HG02884 (cell line): ENCODE data around the gene HELB.

Experiments used
- ATAC-seq: cut with Tn5 transposase; IDR thresholded peaks from one replicate; pipeline ENCODE4 v1.9.1; 2021; ENCODE audit warnings: mild to moderate bottlenecking, moderate library complexity; ENCODE audit not compliant: unreplicated experiment

Gene HELB

DNA sequence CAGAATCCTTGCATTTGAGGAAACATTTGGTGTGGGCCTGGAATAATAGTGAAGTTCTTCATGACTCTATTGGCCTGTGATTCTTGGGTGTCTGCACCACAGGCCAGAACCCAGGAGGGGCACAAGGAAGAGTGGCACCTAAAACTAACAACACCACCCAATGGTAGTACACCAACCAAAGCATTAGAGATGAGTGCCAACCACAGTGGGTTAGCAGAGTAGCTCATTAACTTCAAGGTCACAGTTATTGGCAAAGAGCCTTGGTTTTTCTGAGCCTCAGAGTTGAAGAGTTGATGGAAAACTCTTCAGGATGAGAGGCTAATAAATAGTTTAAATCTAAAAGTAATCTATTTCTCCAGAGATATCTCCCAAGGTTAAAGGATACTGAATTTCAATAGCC is 57.0 kb downstream of the HELB start:
- ATAC-seq = no peak

DNA sequence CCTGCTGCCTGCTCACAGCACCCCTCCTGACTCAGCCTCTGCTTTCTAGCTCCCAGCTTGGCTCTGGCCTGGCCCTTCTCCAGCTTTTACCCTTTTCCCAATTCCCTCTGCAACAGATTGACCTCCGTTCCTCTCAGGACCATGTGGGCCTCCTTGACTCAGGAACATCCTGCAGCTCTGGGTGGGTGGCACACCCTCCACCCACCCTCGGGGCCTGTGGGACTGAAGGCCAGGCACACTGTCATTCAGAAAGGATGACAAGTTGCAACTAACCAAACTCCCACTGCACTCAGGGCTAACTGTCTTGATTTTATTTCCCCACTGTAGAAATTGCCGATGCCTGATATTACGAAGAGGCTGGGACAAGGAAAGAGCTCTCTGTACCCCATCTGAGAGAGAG is 59.4 kb downstream of the HELB start:
- no peak for ATAC-seq

DNA sequence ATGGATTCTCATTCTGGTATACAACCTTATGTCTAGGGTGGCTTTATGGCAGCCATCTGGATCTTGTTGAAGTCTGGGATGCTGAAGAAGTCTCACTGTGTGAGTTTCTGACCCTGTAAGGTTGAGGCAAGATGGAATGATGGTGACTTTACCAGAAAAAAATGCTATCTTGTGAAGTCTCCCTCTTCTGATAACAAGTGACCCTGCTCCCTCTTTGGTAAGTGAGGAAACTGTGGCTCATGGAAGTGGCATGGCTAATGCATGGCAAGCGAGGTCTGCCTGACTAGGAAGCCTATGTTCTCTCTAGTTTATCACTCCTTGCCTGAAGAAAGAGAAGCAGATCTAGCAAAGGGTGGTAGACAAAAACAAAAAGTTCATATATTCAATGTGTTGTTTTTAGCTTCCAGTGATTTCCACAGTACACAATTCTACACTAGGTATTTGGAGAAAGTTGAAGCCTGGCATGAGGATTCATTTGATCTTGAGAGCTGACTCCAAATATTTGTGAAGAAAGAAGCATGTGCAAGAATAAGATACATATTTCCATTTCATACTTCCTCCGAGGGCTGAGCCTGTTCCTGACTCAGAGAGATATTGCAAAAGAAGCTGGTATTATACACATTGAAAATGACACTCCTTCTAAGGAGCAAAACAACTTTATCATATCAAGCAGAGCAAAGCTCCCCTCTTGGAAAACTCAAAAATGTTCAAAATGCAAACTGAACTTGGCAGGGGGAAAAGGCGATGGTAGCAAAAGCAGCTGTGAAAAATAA is 63.6 kb downstream of the HELB start:
- ATAC-seq = no peak

DNA sequence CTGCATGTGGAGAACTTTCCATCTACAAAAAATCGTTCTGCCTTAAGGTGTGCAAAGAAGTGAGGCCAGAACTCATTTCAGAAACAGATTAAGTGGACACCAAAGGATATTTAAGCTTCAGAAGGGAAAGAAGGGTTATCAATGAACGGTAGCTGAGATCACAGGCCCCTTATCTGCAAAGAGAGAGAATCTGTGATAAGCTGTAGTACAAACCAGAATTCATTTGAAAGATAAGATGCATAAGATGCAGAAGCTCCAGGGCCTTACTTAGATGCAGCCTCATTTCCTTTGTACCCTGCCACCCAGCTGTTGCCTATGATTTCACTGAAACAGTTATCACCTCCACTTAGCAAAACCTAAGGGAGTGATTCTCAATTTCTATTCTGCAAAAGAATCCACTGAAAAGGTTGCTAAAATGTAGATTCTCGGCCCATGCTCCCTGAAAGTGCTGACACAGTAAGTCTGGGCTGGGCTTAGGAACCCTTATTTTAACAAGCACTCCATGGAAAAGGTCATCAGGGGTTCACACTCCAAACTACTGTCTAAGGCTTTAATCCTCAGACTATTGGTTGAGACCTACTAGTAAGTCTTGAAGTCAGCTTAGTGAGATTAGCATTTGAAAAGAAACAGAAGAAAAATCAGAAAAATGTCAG is 64.8 kb downstream of the HELB start:
- ATAC-seq = no peak

DNA sequence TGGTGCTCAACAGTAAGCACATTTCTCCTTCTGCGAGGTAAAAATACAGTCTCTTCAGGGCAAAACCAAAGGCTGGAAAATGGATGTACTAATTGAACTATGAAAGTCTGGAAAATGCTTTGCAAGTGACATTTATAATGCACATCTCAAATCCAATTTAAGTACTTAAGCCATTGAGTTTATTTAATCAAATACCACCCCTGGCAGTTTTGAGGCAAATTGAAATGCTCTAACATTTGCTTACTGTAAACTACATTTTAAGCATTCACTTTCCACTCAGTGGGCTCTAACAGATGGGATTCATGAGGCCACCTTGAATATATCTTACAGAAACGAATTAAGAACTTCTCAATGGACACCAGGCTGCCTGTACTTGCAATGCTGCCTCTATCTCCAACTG is 69.7 kb downstream of the HELB start:
- ATAC-seq = no peak

DNA sequence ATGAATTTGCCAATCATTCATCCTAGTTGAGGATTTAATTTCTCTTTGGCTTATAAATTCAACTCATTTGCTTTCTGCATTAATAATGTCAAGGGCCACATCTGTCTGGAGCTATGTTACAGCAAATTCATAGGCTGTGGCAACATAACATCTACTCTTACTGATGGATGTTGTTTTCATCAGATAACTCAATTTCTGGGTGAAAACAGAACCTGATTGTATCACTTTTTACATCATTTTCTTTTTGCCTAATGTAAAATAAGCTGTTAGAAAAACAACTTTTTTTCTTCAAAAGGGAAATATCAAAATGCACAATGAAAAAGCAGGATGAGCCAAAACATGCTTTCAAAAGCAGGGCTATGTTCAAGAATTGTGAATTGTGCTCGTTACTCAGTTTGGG is 73.3 kb downstream of the HELB start:
- no peak for ATAC-seq

DNA sequence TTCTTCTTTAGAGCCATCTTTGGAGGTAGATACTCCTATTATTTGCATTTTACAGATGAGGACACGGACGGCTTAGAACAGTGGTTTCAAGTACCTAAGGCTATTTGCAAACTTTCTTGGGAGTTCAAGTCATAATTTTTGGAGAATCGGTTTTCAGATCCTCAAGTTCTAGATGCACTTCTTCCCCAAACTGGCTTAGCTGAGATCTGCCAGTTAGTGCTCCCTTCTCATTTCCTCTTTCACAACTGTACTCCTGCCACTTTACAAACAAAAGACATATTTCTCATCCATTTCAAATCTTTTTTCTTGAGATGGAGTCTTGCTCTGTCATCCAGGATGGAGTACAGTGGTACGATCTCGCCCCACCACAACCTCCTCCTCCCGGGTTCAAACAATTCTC is 77.3 kb downstream of the HELB start:
- no peak for ATAC-seq

DNA sequence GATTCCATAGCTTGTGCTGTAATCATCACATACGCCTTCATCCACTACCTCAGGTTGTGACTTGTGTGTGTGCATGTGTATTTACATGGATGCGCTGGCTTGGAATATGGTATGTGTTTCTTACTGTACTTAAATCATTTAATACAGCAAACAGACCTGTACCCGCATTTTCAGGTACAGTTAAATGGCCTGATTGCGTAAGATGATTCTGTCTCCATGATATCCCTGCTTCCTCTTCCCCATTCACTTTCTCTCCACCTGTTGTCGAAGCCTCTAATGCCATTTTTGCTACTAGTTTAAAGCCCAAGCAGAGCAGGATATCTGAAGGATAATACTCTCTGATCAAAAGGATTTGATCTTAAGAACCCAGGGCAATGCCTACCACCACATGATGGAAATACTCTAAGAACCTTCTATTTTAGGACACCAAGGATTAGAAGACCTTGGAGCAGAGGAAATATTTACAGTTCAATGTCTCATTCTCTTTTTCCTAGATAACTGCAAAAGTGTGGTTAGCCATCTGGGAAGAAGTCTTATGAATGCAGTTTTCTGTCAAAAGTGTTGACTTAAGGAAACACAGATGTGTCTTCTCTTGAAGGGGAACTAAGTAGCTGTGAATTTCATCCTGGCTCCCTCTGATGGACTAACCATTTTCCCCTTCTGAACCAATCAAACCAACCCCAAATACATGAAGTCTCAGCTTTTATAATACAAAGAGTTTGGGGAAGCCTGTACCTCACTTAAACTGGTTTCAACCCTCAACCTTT is 78.7 kb downstream of the HELB start:
- ATAC-seq = no peak

DNA sequence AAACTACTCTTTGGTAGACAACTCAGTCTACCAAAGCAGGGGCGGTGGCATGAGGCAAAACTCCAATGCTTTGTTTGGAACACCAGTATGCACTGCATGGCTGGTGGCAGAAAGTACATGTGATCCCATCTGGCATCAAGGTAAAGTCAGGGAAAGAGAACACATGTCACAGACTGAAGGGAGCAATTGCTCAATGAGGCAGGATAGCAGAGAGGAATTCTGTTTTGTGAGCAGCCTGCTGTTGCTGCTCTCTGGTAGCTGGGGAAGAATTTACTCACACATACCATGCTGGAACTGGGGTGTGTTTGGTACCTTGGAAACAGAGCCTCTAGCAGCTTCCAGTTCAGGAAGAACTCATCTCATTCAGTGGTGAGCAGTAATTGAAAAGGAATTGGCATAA is 84.8 kb downstream of the HELB start:
- ATAC-seq = no peak
